Lung (tissue), 12 donors: ENCODE data around the gene RPP25L. TPM values are rescaled to one million over a fixed set of nuclear protein-coding genes. Genes with fewer than 3 reads are reported as not detected.

Source experiments
- ATAC-seq: fragments of 200-7000 bp; cut with Tn5 transposase; one replicate; pipeline ENCODE4 v1.9.1; 2020; ENCODE audit warnings: moderate number of reproducible peaks; ENCODE audit not compliant: insufficient read depth, low FRiP score
- DNase-seq, 3 donors: peaks; one replicate each; pipeline ENCODE4 v3.0.0-alpha.2; 2013 to 2017
- H3K27ac ChIP-seq, 2 donors: one replicate each; pipeline ENCODE4 v1.5.1; 2013; ENCODE audit warnings: mild to moderate bottlenecking in 2 of 2, moderate library complexity in 2 of 2, control low read depth in 1 of 2, inconsistent platforms in 1 of 2, low read depth in 1 of 2, low read length in 1 of 2
- H3K27me3 ChIP-seq, 3 donors: one replicate each; pipeline ENCODE4 v1.5.1; 2013; ENCODE audit warnings: low read length in 2 of 3; ENCODE audit not compliant: control insufficient read depth in 3 of 3, insufficient read depth in 3 of 3
- H3K36me3 ChIP-seq, 4 donors: one replicate each; pipeline ENCODE4 v1.5.1; 2013; ENCODE audit warnings: low read length in 4 of 4, mild to moderate bottlenecking in 1 of 4, moderate library complexity in 1 of 4; ENCODE audit not compliant: control insufficient read depth in 4 of 4, insufficient read depth in 4 of 4
- H3K4me1 ChIP-seq, 5 donors: one replicate each; pipeline ENCODE4 v1.5.1; 2013; ENCODE audit warnings: low read length in 5 of 5, mild to moderate bottlenecking in 2 of 5, moderate library complexity in 1 of 5; ENCODE audit not compliant: control insufficient read depth in 5 of 5, insufficient read depth in 5 of 5
- H3K4me3 ChIP-seq: one replicate; pipeline ENCODE4 v1.5.1; 2013; ENCODE audit warnings: mild to moderate bottlenecking, control low read depth, moderate library complexity
- H3K9ac ChIP-seq, 2 donors: one replicate each; pipeline ENCODE4 v1.5.1; 2013; ENCODE audit warnings: low read length in 2 of 2, control low read depth in 1 of 2; ENCODE audit not compliant: insufficient read depth in 1 of 2
- H3K9me3 ChIP-seq, 4 donors: one replicate each; pipeline ENCODE4 v1.5.1; 2013; ENCODE audit warnings: low read length in 3 of 4, mild to moderate bottlenecking in 1 of 4, moderate library complexity in 1 of 4; ENCODE audit not compliant: control insufficient read depth in 4 of 4, insufficient read depth in 3 of 4
- CTCF ChIP-seq: IDR thresholded peaks from 2 replicates; pipeline ENCODE4 v1.5.1; 2012; ENCODE audit warnings: mild to moderate bottlenecking; ENCODE audit errors: control extremely low read depth, extremely low read depth
- WGBS, 2 donors: extraction: QIAGEN DNeasy Blood & Tissue Kit; methylation state at CpG; one replicate each; pipeline ENCODE4 v1.1.7; 2013; 5-methylcytosine and 5-hydroxymethylcytosine counted together
- polyA plus RNA-seq, 2 donors: library from polyadenylated mRNA; stranded (reverse); fragments of 200-250 nt; gene quantifications; one replicate each; pipeline ENCODE4 v1.2.1, GENCODE V29; 2013
- total RNA-seq, 2 donors: library from RNA; depleted of rRNA in 1 of 2; stranded (reverse); fragments of >200 nt in 1 of 2; gene quantifications; one replicate each; pipeline ENCODE4 v1.2.1, GENCODE V29; 2014 to 2021
- donor health status: control.
- donor health status: control.
- donor health status: Bipolar disorder and iron deficiency.
- donor health status: healthy.
- donor health status: DM: yes; HTN: yes; CAD: no.

The RPP25L gene
- total and polyA plus RNA-seq, 4 donors: 17.0 to 32.6 (median 25.7) TPM

GRCh38 chr9:34634551-34635248, 22.8 kb upstream of the RPP25L start:
- 81 to 87% methylated on average over 3 of the region's 3 CpGs for WGBS, 2 donors
- Histone ChIP-seq H3K4me3 (no peak overlapping the region), H3K36me3 (peaks cover 0 to 8% (median 5%) of the 10 kb centered on the region in 4 donors), H3K9me3 (no peaks in the 10 kb centered on the region), H3K27ac (no peak overlapping the region), H3K9ac (no peak overlapping the region), H3K27me3 (peaks cover 0 to 23% (median 17%) of the 10 kb centered on the region in 3 donors), H3K4me1 (peaks cover 0 to 19% (median 7%) of the 10 kb centered on the region in 5 donors)
- no peak for TF ChIP-seq CTCF
- no peak for ATAC-seq
- no peak for DNase-seq

- H3K36me3 ChIP-seq: peaks cover 0 to 8% (median 5%) of the 10 kb centered on the region in 4 donors
- 24 to 26% methylated on average over 3 of the region's 3 CpGs for WGBS, 2 donors
- DNase-seq: peak; percentile 69 to 75 (median 74)
These were observed 22.1 kb upstream of the RPP25L start for GRCh38 chr9:34633851-34634550.

GRCh38 chr9:34633166-34633565, 21.3 kb upstream of the RPP25L start:
- ATAC-seq (no peak), DNase-seq (no peak)
- peaks cover 0 to 35% (median 28%) of the 10 kb centered on the region in 3 donors for H3K27me3 ChIP-seq
- H3K36me3 ChIP-seq: peaks cover 0 to 8% (median 5%) of the 10 kb centered on the region in 4 donors
- no peak for TF ChIP-seq CTCF
- no peaks in the 10 kb centered on the region for H3K9me3 ChIP-seq
- no peak overlapping the region for H3K27ac ChIP-seq
- H3K4me3 ChIP-seq: no peak overlapping the region
- H3K9ac ChIP-seq: no peak overlapping the region
- peaks cover 0 to 18% (median 8%) of the 10 kb centered on the region in 5 donors for H3K4me1 ChIP-seq
- WGBS, 2 donors: 72% methylated on average over 5 of the region's 5 CpGs

More at GRCh38 chr9:34633851-34634550, 22.1 kb upstream of the RPP25L start:
- no peak for ATAC-seq
- Histone ChIP-seq H3K4me3 (no peak overlapping the region), H3K4me1 (peaks cover 0 to 19% (median 7%) of the 10 kb centered on the region in 5 donors), H3K27me3 (peaks cover 0 to 30% (median 24%) of the 10 kb centered on the region in 3 donors), H3K9ac (no peak overlapping the region), H3K27ac (no peak overlapping the region), H3K9me3 (no peaks in the 10 kb centered on the region)
- TF ChIP-seq CTCF: peak; percentile 79
